Naive B cell (primary cell): ENCODE data around the gene MAGEL2. TPM values are rescaled to one million over a fixed set of nuclear protein-coding genes. Genes with fewer than 3 reads are reported as not detected.

Experiments used
- ATAC-seq, 2 donors: fragments of 150-1000 bp; cut with Tn5 transposase; 2 replicates each; pipeline ENCODE4 v1.10.0; 2021; ENCODE audit warnings: low read depth in 2 of 2, mild to moderate bottlenecking in 2 of 2, moderate library complexity in 2 of 2
- DNase-seq: peaks from one replicate; pipeline ENCODE4 v3.0.0; 2022
- H3K27ac Mint-ChIP-seq, 6 donors: one replicate each; pipeline ENCODE4 v1.8.0; 2020 to 2022; ENCODE audit warnings: mild to moderate bottlenecking in 6 of 6, mixed read lengths in 6 of 6, moderate library complexity in 5 of 6, inconsistent platforms in 2 of 6
- H3K27me3 Mint-ChIP-seq, 3 donors: one replicate each; pipeline ENCODE4 v1.8.0; 2021 to 2022; ENCODE audit warnings: mixed read lengths in 3 of 3, mild to moderate bottlenecking in 1 of 3
- H3K36me3 Mint-ChIP-seq, 2 donors: one replicate each; pipeline ENCODE4 v1.8.0; 2020 to 2022; ENCODE audit warnings: mixed read lengths in 2 of 2, inconsistent platforms in 1 of 2, mild to moderate bottlenecking in 1 of 2
- H3K4me1 Mint-ChIP-seq, 3 donors: one replicate each; pipeline ENCODE4 v1.8.0; 2020 to 2022; ENCODE audit warnings: mixed read lengths in 3 of 3, inconsistent platforms in 1 of 3, mild to moderate bottlenecking in 1 of 3, moderate library complexity in 1 of 3
- H3K4me3 Mint-ChIP-seq, 8 donors: one replicate each; pipeline ENCODE4 v1.8.0; 2020 to 2022; ENCODE audit warnings: mild to moderate bottlenecking in 8 of 8, mixed read lengths in 8 of 8, moderate library complexity in 8 of 8, inconsistent platforms in 2 of 8
- H3K9me3 Mint-ChIP-seq, 7 donors: one replicate each; pipeline ENCODE4 v1.8.0; 2020 to 2022; ENCODE audit warnings: mixed read lengths in 7 of 7, mild to moderate bottlenecking in 5 of 7, inconsistent platforms in 2 of 7, moderate library complexity in 1 of 7
- polyA plus RNA-seq, 6 donors: library from polyadenylated mRNA; unstranded; fragments of 300-500 nt; fragmentation: Illumina TruSeq; gene quantifications; one replicate each; pipeline ENCODE4 v1.2.3, GENCODE V29; 2021; ENCODE audit warnings: low read depth in 6 of 6

Gene MAGEL2
- polyA plus RNA-seq, result not detected

DNA sequence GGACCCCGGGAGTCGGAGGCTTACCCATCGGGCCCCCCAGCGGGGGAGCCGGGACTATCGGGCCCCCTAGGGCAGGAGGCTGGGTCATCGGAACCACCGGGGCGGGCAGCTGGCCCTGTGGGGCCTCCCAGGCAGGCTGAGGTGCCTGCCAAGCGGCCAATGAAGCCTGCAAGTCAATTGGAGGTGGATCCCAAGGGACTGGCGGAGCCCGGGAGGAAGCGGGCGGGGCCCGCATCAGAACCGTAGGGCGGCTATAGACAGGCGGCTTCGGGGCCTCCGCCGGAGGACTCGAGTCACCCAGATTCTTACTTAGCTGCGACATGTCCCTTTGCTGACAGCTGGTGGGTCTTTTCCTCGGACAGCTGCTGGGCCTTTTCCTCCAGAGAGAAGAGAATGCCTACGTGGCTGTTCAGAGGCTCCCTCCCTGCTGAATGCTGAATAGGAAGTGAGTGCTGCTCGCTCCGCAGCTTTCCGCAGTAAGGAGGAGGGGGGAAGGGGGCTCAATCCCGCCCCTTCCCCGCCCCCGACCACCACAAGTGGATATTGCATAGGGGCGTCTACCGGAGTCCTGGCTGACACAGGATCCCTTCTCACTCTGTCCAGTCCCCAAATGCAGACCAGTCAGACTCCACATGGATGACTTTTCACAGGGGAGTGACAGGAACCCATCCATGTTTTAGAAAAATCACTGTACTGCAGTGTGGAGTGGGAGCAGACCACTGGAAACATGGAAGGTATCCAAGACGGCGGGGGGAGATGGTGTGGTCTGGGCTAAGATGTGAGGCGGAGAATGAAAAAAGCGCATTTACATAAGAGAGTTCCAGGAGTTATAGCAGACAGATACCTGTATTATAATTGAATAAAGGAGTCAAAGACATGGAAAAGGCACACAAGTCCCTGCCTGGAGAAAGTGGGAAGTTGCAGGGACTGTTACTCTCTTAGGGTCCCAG is at the start of gene MAGEL2:
TSS of gene MAGEL2 (minus strand) at position 447 of the 950 bp plus-strand sequence. CDS start at position 322, 125 bp downstream.
- no peak for DNase-seq
- Mint-ChIP-seq H3K4me3 (no peak within 1 kb of the TSS), H3K27me3 (peaks cover 10 to 24% (median 13%) of the 10 kb centered on the region in 3 donors), H3K4me1 (no peaks in the 10 kb centered on the region), H3K27ac (no peak within 1 kb of the TSS), H3K9me3 (no peaks in the 10 kb centered on the region), H3K36me3 (no peaks in the 10 kb centered on the region)
- ATAC-seq, result no peak

- Mint-ChIP-seq H3K9me3 (peaks cover 0 to 10% (median 7%) of the 10 kb centered on the region in 7 donors), H3K27me3 (no peaks in the 10 kb centered on the region), H3K27ac (no peak overlapping the region), H3K36me3 (no peaks in the 10 kb centered on the region), H3K4me3 (no peak overlapping the region), H3K4me1 (no peaks in the 10 kb centered on the region)
- DNase-seq (no peak), ATAC-seq (no peak)
These were observed 47.6 kb upstream of the MAGEL2 start for GRCh38 chr15:23695282-23695681.

DNA sequence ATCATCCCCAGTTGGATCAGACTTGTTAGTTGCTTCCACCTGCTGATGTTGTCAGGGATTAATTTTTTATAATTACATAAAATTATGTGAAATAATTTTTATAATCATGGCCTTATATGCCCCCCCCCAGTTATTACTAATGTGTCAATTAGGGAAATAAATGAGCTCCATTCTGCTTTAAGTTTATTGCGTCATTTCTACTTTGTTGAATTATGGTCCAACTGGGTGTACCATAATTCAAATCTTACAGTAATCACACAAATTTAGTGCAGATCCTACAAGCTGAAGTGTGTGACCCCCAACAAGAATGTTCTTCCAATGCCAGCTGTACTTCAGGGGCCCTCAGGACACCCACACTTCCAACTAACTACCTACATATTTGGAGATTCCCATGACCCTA is 46.9 kb upstream of the MAGEL2 start:
- ATAC-seq, result no peak
- Mint-ChIP-seq H3K27me3 (no peaks in the 10 kb centered on the region), H3K9me3 (peaks cover 0 to 10% (median 7%) of the 10 kb centered on the region in 7 donors), H3K4me1 (no peaks in the 10 kb centered on the region), H3K36me3 (no peaks in the 10 kb centered on the region), H3K27ac (no peak overlapping the region), H3K4me3 (no peak overlapping the region)
- no peak for DNase-seq

DNA sequence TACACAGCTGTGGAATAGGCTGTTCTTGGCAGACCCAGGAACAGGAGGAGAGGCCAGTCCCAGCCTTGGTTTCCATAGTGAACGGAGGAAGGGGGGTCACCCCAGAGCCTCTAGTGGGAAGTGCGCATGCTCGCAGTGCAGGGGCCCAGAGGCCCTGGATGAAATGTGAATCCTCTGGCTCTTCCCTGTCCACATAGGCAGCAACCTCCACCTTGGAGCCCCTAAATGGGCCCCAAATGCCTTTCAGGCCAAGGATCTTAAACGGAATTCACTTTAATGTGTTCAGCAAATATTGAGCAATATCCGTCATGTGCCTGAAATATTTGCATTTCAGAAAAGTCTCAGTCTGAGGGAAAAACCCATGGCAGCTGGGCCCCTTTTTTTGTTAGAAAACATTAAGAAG is 42.8 kb upstream of the MAGEL2 start:
- DNase-seq (no peak), ATAC-seq (no peak)
- H3K4me3 Mint-ChIP-seq, result no peak overlapping the region
- H3K4me1 Mint-ChIP-seq, result no peaks in the 10 kb centered on the region
- H3K27me3 Mint-ChIP-seq, result no peaks in the 10 kb centered on the region
- no peak overlapping the region for H3K27ac Mint-ChIP-seq
- no peaks in the 10 kb centered on the region for H3K36me3 Mint-ChIP-seq
- peaks cover 4 to 9% (median 5%) of the 10 kb centered on the region in 7 donors for H3K9me3 Mint-ChIP-seq

- Mint-ChIP-seq H3K36me3 (no peaks in the 10 kb centered on the region), H3K4me3 (peak overlapping the region in 1 of 8 donors; percentile 16), H3K9me3 (peaks cover 0 to 9% (median 5%) of the 10 kb centered on the region in 7 donors), H3K27ac (no peak overlapping the region), H3K27me3 (no peaks in the 10 kb centered on the region), H3K4me1 (no peaks in the 10 kb centered on the region)
- ATAC-seq (no peak), DNase-seq (no peak)
These were observed 42.3 kb upstream of the MAGEL2 start for GRCh38 chr15:23690015-23690414.

DNA sequence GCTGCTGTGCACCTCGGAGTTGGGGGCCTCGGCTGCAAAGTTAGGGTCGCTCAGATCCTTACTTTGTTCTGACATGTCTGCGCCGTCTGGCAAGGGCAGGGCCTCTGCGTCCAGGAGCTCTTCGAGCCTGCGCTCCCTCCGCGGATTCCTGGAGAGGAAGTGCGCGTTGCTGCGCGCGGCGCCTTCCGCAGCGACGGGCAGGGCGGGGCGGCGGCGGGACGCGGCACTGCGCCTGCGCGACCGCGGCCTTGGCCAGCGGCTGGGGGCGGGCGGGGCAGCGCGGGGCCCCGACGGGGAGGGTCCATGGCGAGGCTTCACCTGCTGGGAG is 39.4 kb upstream of the MAGEL2 start, which contains the start of gene NDN:
TSS of gene NDN (minus strand) at position 163 of the 328 bp plus-strand sequence. CDS start at position 75, 88 bp downstream.
- Mint-ChIP-seq H3K4me3 (peak within 1 kb of the TSS in 1 of 8 donors; percentile 12), H3K27ac (no peak within 1 kb of the TSS), H3K4me1 (no peaks in the 10 kb centered on the region), H3K36me3 (no peaks in the 10 kb centered on the region), H3K9me3 (peaks cover 0 to 5% (median 1%) of the 10 kb centered on the region in 7 donors), H3K27me3 (no peaks in the 10 kb centered on the region)
- no peak for DNase-seq
- no peak for ATAC-seq

GRCh38 chr15:23686466-23687142 is 38.9 kb upstream of the MAGEL2 start:
- Mint-ChIP-seq H3K27me3 (no peaks in the 10 kb centered on the region), H3K4me3 (no peak overlapping the region), H3K36me3 (no peaks in the 10 kb centered on the region), H3K27ac (no peak overlapping the region), H3K4me1 (no peaks in the 10 kb centered on the region), H3K9me3 (peaks cover 0 to 7% (median 1%) of the 10 kb centered on the region in 7 donors)
- DNase-seq (no peak), ATAC-seq (no peak)

GRCh38 chr15:23671481-23671880 is 23.8 kb upstream of the MAGEL2 start:
- DNase-seq (no peak), ATAC-seq (no peak)
- Mint-ChIP-seq H3K4me1 (no peaks in the 10 kb centered on the region), H3K36me3 (no peaks in the 10 kb centered on the region), H3K9me3 (peaks cover 0 to 2% (median 0%) of the 10 kb centered on the region in 7 donors), H3K27me3 (no peaks in the 10 kb centered on the region), H3K27ac (peak overlapping the region in 1 of 6 donors; percentile 18), H3K4me3 (no peak overlapping the region)

DNA sequence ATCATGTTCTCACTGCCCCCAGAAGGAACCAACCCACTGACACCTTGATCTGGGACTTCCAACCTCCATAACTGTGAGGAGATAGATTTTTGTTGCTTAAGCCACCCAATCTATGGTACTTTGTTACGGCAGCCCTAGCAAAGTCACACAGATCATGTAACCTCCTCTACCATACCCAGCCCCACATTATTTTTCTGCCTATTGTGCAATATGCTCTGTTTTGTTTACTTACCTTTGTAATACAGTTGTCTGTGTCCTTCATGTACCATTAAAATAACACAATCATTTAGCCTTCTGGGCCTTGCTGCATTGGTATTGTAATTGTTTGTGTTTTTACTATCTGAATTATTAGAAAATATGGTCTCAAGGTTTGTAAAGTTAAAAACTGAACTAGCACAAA is 23.3 kb upstream of the MAGEL2 start:
- ATAC-seq, result no peak
- Mint-ChIP-seq H3K27ac (no peak overlapping the region), H3K9me3 (peaks cover 0 to 2% (median 0%) of the 10 kb centered on the region in 7 donors), H3K27me3 (no peaks in the 10 kb centered on the region), H3K4me1 (no peaks in the 10 kb centered on the region), H3K4me3 (no peak overlapping the region), H3K36me3 (no peaks in the 10 kb centered on the region)
- no peak for DNase-seq

DNA sequence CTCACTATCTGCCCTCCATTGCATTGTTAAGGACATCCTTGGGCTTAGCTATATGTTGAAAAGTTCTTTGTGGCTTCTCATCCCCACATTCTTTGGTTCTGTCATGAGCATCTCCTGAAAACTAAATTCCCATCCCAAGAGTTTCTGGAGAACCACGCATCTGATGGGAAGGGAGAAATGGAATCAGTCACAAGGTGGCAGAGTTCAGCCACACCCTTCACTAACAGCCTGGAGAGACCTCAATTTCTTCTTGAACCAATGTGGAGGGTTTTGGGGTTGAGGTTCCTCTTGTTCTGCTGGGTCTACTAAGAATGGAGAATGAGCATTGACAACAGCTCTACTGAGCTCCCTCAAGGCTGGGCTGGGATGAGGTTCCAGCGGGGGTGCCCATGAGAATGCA is 15.6 kb upstream of the MAGEL2 start:
- DNase-seq, result no peak
- Mint-ChIP-seq H3K4me3 (no peak overlapping the region), H3K27me3 (no peaks in the 10 kb centered on the region), H3K9me3 (peaks cover 0 to 5% (median 0%) of the 10 kb centered on the region in 7 donors), H3K4me1 (no peaks in the 10 kb centered on the region), H3K36me3 (no peaks in the 10 kb centered on the region), H3K27ac (no peak overlapping the region)
- ATAC-seq, result no peak

DNA sequence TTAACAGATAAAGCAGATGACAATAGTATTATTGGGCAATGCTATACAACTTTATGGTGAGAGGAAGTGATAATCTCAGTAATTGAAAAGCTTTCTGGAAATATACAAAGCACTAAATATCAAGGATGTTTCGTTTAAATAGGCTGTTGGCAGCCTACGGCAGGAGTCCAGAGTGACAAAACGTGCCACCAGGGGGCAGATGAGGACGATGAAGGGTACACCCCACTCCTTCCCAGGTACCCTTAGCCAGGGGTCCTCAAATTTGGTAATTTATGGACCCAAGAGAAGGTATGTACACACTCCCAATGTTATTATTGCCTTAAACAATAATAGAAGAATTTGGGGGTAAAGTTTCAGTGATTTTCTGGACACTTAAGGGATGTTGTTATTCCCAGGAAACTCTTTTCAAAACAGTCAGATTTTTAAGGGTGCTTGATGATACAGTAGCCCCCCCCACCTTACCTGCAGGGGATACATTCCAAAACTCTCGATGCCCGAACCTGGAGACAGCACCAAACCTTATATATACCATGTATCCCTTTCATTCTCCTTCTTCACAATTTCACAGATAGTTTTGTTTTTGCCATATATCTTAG is 1.4 kb upstream of the MAGEL2 start:
- no peak for ATAC-seq
- no peaks in the 10 kb centered on the region for H3K36me3 Mint-ChIP-seq
- no peak overlapping the region for H3K4me3 Mint-ChIP-seq
- no peak for DNase-seq
- H3K27me3 Mint-ChIP-seq, result peaks cover 10 to 19% (median 13%) of the 10 kb centered on the region in 3 donors
- no peaks in the 10 kb centered on the region for H3K4me1 Mint-ChIP-seq
- H3K9me3 Mint-ChIP-seq, result no peaks in the 10 kb centered on the region
- no peak overlapping the region for H3K27ac Mint-ChIP-seq

DNA sequence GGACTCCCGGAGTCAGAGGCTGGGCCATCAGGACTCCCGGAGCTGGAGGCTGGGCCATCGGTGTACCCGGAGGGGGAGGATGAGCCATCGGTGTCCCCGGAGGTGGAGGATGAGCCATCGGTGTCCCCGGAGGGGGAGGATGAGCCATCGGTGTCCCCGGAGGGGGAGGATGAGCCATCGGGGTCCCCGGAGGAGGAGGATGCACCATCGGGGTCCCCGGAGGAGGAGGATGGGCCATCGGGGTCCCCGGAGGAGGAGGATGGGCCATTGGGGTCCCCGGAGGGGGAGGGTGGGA is 719 bp downstream of the MAGEL2 start:
- H3K4me3 Mint-ChIP-seq, result no peak overlapping the region
- no peaks in the 10 kb centered on the region for H3K36me3 Mint-ChIP-seq
- ATAC-seq (no peak), DNase-seq (no peak)
- no peaks in the 10 kb centered on the region for H3K9me3 Mint-ChIP-seq
- H3K27me3 Mint-ChIP-seq, result peaks cover 10 to 24% (median 13%) of the 10 kb centered on the region in 3 donors
- no peaks in the 10 kb centered on the region for H3K4me1 Mint-ChIP-seq
- H3K27ac Mint-ChIP-seq, result no peak overlapping the region

GRCh38 chr15:23646165-23647000 is 1.3 kb downstream of the MAGEL2 start:
- Mint-ChIP-seq H3K4me3 (no peak overlapping the region), H3K27ac (no peak overlapping the region), H3K36me3 (no peaks in the 10 kb centered on the region), H3K9me3 (no peaks in the 10 kb centered on the region), H3K27me3 (peaks cover 10 to 24% (median 13%) of the 10 kb centered on the region in 3 donors), H3K4me1 (no peaks in the 10 kb centered on the region)
- no peak for ATAC-seq
- DNase-seq, result no peak
